ENCODE results near the gene NCEH1.

- TF ChIP-seq EZH2phosphoT487 (IDR thresholded peaks at IDR 0.05; ENCODE audit: borderline replicate concordance, low read length): no peak
- no peak for TF ChIP-seq CTCF (IDR thresholded peaks at IDR 0.05; ENCODE audit: low read depth, low read length, poor library complexity, severe bottlenecking)
Measured at GRCh38 chr3:172634948-172635347, 75.9 kb downstream of the NCEH1 start.

Data from DOHH2 (cell line).